ENCODE data around the gene EFHC1. TPM values are rescaled to one million over a fixed set of nuclear protein-coding genes. Genes with fewer than 3 reads are reported as not detected.

EFHC1 gene
- polyA plus RNA-seq, 1 experiment = 59.8 TPM

GRCh38 chr6:52513464-52513863 is 93.3 kb downstream of the EFHC1 start:
- TF ChIP-seq, protein P1, sequence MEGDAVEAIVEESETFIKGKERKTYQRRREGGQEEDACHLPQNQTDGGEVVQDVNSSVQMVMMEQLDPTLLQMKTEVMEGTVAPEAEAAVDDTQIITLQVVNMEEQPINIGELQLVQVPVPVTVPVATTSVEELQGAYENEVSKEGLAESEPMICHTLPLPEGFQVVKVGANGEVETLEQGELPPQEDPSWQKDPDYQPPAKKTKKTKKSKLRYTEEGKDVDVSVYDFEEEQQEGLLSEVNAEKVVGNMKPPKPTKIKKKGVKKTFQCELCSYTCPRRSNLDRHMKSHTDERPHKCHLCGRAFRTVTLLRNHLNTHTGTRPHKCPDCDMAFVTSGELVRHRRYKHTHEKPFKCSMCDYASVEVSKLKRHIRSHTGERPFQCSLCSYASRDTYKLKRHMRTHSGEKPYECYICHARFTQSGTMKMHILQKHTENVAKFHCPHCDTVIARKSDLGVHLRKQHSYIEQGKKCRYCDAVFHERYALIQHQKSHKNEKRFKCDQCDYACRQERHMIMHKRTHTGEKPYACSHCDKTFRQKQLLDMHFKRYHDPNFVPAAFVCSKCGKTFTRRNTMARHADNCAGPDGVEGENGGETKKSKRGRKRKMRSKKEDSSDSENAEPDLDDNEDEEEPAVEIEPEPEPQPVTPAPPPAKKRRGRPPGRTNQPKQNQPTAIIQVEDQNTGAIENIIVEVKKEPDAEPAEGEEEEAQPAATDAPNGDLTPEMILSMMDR (IDR thresholded peaks at IDR 0.05; ENCODE audit: low read depth, low read length) = no peak
- peak overlapping the region; percentile 89 for H3K27ac ChIP-seq (ENCODE audit: low read depth, low read length)
- DNase-seq (ENCODE audit: low read depth, low spot score) = no peak
- no peak overlapping the region for H3K4me3 ChIP-seq (ENCODE audit: low read depth, low read length)
- CTCF ChIA-PET = interaction anchor here (0.7 kb wide), 1 partner anchor 96 kb away, joined by 3 read pairs; no protein-coding TSS in a partner anchor
- POLR2A ChIA-PET = no interaction called here
- H3K27me3 ChIP-seq (ENCODE audit: control insufficient read depth, insufficient read depth, low read length) = no peaks in the 10 kb centered on the region
- no peaks in the 10 kb centered on the region for H3K9me3 ChIP-seq (ENCODE audit: control insufficient read depth, insufficient read depth, low read length)

GRCh38 chr6:52513896-52514295 is 93.8 kb downstream of the EFHC1 start:
- Histone ChIP-seq H3K27ac (ENCODE audit: low read depth, low read length) (peak overlapping the region; percentile 89), H3K4me3 (ENCODE audit: low read depth, low read length) (no peak overlapping the region), H3K9me3 (ENCODE audit: control insufficient read depth, insufficient read depth, low read length) (no peaks in the 10 kb centered on the region), H3K27me3 (ENCODE audit: control insufficient read depth, insufficient read depth, low read length) (no peaks in the 10 kb centered on the region)
- TF ChIP-seq, protein P1 (IDR thresholded peaks at IDR 0.05; ENCODE audit: low read depth, low read length) = no peak
- POLR2A ChIA-PET = interaction anchor here (0.6 to 2.8 kb wide), 4 partner anchors 38 to 121 kb away, joined by 3 to 11 read pairs (median 4); no protein-coding TSS in a partner anchor
- CTCF ChIA-PET = interaction anchor here (0.7 kb wide), 1 partner anchor 97 kb away, joined by 3 read pairs; no protein-coding TSS in a partner anchor
- DNase-seq (ENCODE audit: low read depth, low spot score) = no peak

- ChIA-PET POLR2A (interaction anchor here (0.6 to 2.8 kb wide), 4 partner anchors 37 to 120 kb away, joined by 3 to 11 read pairs (median 4); no protein-coding TSS in a partner anchor), CTCF (interaction anchor here (0.7 to 1.9 kb wide), 3 partner anchors 97 to 137 kb away, joined by 3 to 5 read pairs (median 4); no protein-coding TSS in a partner anchor)
- H3K9me3 ChIP-seq (ENCODE audit: control insufficient read depth, insufficient read depth, low read length) = no peaks in the 10 kb centered on the region
- TF ChIP-seq, protein P1 (IDR thresholded peaks at IDR 0.05; ENCODE audit: low read depth, low read length) = no peak
- no peaks in the 10 kb centered on the region for H3K27me3 ChIP-seq (ENCODE audit: control insufficient read depth, insufficient read depth, low read length)
- H3K4me3 ChIP-seq (ENCODE audit: low read depth, low read length) = no peak overlapping the region
- H3K27ac ChIP-seq (ENCODE audit: low read depth, low read length) = peak overlapping the region; percentile 89
- DNase-seq (ENCODE audit: low read depth, low spot score) = peak; percentile 48
These were observed 94.4 kb downstream of the EFHC1 start for GRCh38 chr6:52514514-52514913.

DNA sequence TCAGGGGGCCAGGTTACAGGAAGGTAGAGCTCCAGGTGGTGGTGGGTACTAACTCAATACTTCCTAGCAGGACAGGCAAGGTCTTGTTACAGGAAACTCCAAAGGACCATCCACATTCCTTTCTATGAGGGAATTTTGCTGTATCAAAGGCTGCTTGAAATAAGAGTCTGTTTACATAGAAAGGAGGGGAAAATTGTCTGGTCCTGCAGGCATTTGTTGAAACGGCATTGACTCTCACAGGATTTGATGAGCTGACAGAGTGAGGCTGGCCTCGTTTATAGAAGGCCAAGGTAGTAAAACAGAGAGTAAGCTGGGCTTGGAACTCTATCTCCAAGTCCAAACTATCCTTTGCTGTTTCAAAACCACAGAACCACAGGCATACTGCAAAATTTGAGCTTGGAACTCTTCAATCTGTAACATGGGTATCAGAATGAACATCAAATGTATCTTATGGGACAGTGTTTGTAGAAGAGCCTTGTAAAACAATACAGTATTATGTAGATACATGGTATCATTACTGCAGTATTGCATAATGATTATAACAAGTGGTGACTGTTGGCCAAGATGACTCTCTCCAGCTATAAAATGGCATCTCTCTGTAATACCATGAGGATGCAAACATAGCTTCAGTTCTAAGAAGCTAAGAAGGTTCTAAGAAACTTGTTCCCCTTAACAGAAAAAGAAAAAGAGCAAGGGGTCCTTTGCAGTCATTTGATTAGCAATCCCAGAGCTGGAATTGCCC is 95.2 kb downstream of the EFHC1 start:
- Histone ChIP-seq H3K4me3 (ENCODE audit: low read depth, low read length) (no peak overlapping the region), H3K27ac (ENCODE audit: low read depth, low read length) (peak overlapping the region; percentile 89), H3K9me3 (ENCODE audit: control insufficient read depth, insufficient read depth, low read length) (no peaks in the 10 kb centered on the region), H3K27me3 (ENCODE audit: control insufficient read depth, insufficient read depth, low read length) (no peaks in the 10 kb centered on the region)
- TF ChIP-seq, protein P1 (IDR thresholded peaks at IDR 0.05; ENCODE audit: low read depth, low read length) = no peak
- POLR2A ChIA-PET = interaction anchor here (0.6 to 2.8 kb wide), 5 partner anchors 35 to 108 kb away, joined by 3 to 11 read pairs (median 4); no protein-coding TSS in a partner anchor
- no peak for DNase-seq (ENCODE audit: low read depth, low spot score)
- CTCF ChIA-PET = interaction anchor here (0.9 to 1.9 kb wide), 4 partner anchors 24 to 136 kb away, joined by 3 to 5 read pairs (median 4); no protein-coding TSS in a partner anchor

GRCh38 chr6:52516269-52516668 is 96.1 kb downstream of the EFHC1 start:
- ChIA-PET CTCF (interaction anchor here (1.0 to 1.9 kb wide), 2 partner anchors 82 to 136 kb away, joined by 4 to 5 read pairs; no protein-coding TSS in a partner anchor), POLR2A (interaction anchor here (0.6 to 2.8 kb wide), 3 partner anchors 34 to 109 kb away, joined by 3 to 11 read pairs (median 4); no protein-coding TSS in a partner anchor)
- H3K9me3 ChIP-seq (ENCODE audit: control insufficient read depth, insufficient read depth, low read length) = no peaks in the 10 kb centered on the region
- no peak overlapping the region for H3K4me3 ChIP-seq (ENCODE audit: low read depth, low read length)
- H3K27me3 ChIP-seq (ENCODE audit: control insufficient read depth, insufficient read depth, low read length) = no peaks in the 10 kb centered on the region
- TF ChIP-seq, protein P1 (IDR thresholded peaks at IDR 0.05; ENCODE audit: low read depth, low read length) = no peak
- no peak overlapping the region for H3K27ac ChIP-seq (ENCODE audit: low read depth, low read length)
- DNase-seq (ENCODE audit: low read depth, low spot score) = no peak

Measured in AG04450 (cell line).